Spinal cord (tissue), 10 donors: ENCODE results near the gene PPP1R1A. TPM values are rescaled to one million over a fixed set of nuclear protein-coding genes. Genes with fewer than 3 reads are reported as not detected.

Experiments
- DNase-seq, 6 donors: peaks; one replicate each; pipeline versions ENCODE4 v3.0.0 to v3.0.0-alpha.2; 2013 to 2015; ENCODE audit warnings: low spot score in 6 of 6, low read depth in 4 of 6
- H3K27ac ChIP-seq: one replicate; pipeline ENCODE4 v1.5.1; 2013; ENCODE audit warnings: low read depth, low read length, control low read depth
- H3K27me3 ChIP-seq: one replicate; pipeline ENCODE4 v1.6.1; 2013; ENCODE audit warnings: low read length; ENCODE audit not compliant: control insufficient read depth, insufficient read depth
- H3K36me3 ChIP-seq: one replicate; pipeline ENCODE4 v1.6.1; 2013; ENCODE audit warnings: low read length; ENCODE audit not compliant: control insufficient read depth, insufficient read depth
- H3K4me1 ChIP-seq: one replicate; pipeline ENCODE4 v1.6.1; 2013; ENCODE audit warnings: low read length; ENCODE audit not compliant: control insufficient read depth, insufficient read depth
- H3K4me3 ChIP-seq: one replicate; pipeline ENCODE4 v1.5.1; 2013; ENCODE audit warnings: low read depth, low read length, control low read depth
- H3K9me3 ChIP-seq: one replicate; pipeline ENCODE4 v1.6.1; 2013; ENCODE audit warnings: low read length; ENCODE audit not compliant: control insufficient read depth, insufficient read depth
- WGBS: methylation state at CpG from one replicate; pipeline ENCODE4 v1.1.5; 2013; ENCODE audit warnings: missing lambda C conversion rate; ENCODE audit not compliant: insufficient coverage; 5-methylcytosine and 5-hydroxymethylcytosine counted together
- long read RNA-seq, 4 donors: transcript quantifications; one replicate each; lab custom pipeline, GENCODE V29; 2026
- polyA plus RNA-seq, 2 donors: library from polyadenylated mRNA; unstranded; fragments of 120-200 nt; gene quantifications; one replicate each; pipeline ENCODE4 v1.2.1, GENCODE V29; 2013; ENCODE audit not compliant: insufficient read length in 2 of 2
- total RNA-seq, 2 donors: library from RNA; depleted of rRNA in 1 of 2; stranded (reverse); fragments of 120-200 nt in 1 of 2; fragments of >200 nt in 1 of 2; gene quantifications; one replicate each; pipeline versions ENCODE4 v1.2.3 to v1.2.4, GENCODE V29; 2013 to 2014
- donor health status: healthy.

The PPP1R1A gene
- total RNA-seq (10 to 100 TPM in 1 of 2 donors, 1 to 10 TPM in 1; 9.4 to 18.7 TPM), polyA plus RNA-seq (100 to 1,000 TPM; 119 to 129 TPM)
- long read RNA-seq, donor 1, transcript PPP1R1A-201 (7 exons, 1,826 nt): major isoform, 52 of 52 reads
- long read RNA-seq, donor 1, partial matches to known transcripts: 0 of 52 reads
- long read RNA-seq, donor 1, other reads (novel, unspliced or antisense): 0 of 52 reads
- long read RNA-seq, donor 2, transcript PPP1R1A-201 (7 exons, 1,826 nt): major isoform, 34 of 34 reads
- long read RNA-seq, donor 2, partial matches to known transcripts: 0 of 34 reads
- long read RNA-seq, donor 2, other reads (novel, unspliced or antisense): 0 of 34 reads
- long read RNA-seq, donor 3, transcript PPP1R1A-201 (7 exons, 1,826 nt): major isoform, 14 of 21 reads
- long read RNA-seq, donor 3, partial matches to known transcripts: 6 of 21 reads
- long read RNA-seq, donor 3, other reads (novel, unspliced or antisense): 0 of 21 reads
- long read RNA-seq, donor 4, partial matches to known transcripts: 0 of 1 reads
- long read RNA-seq, donor 4, other reads (novel, unspliced or antisense): 0 of 1 reads

- Histone ChIP-seq H3K4me1 (peaks cover 31% of the 10 kb centered on the region), H3K27ac (no peak within 1 kb of the TSS), H3K36me3 (peaks cover 8% of the 10 kb centered on the region), H3K4me3 (peak within 1 kb of the TSS; percentile 54), H3K9me3 (no peaks in the 10 kb centered on the region), H3K27me3 (peaks cover 4% of the 10 kb centered on the region)
- peak in 2 of 6 donors; percentile 73 to 80 for DNase-seq
- WGBS: under 1% methylated on average over 57 of the region's 77 CpGs
Observed at GRCh38 chr12:54588110-54588889, at the start of gene PPP1R1A. Gene PPP1R1A (minus strand): TSS chr12:54588659. CDS start chr12:54588488, 171 bp downstream.

GRCh38 chr12:54634795-54635194 lies 46.3 kb upstream of the PPP1R1A start, which contains the start of gene LACRT:
Gene LACRT (minus strand): TSS chr12:54634895. CDS start chr12:54634841, 54 bp downstream.
- no peak for DNase-seq
- Histone ChIP-seq H3K9me3 (no peaks in the 10 kb centered on the region), H3K4me1 (no peaks in the 10 kb centered on the region), H3K4me3 (no peak within 1 kb of the TSS), H3K27me3 (no peaks in the 10 kb centered on the region), H3K36me3 (no peaks in the 10 kb centered on the region), H3K27ac (no peak within 1 kb of the TSS)
- 100% methylated on average over 1 of the region's 2 CpGs for WGBS

GRCh38 chr12:54631988-54632728 lies 43.7 kb upstream of the PPP1R1A start:
- DNase-seq: no peak
- WGBS: 66% methylated on average over 8 of the region's 8 CpGs
- no peaks in the 10 kb centered on the region for H3K27me3 ChIP-seq
- H3K9me3 ChIP-seq: peaks cover 2% of the 10 kb centered on the region
- H3K36me3 ChIP-seq: no peaks in the 10 kb centered on the region
- H3K4me3 ChIP-seq: no peak overlapping the region
- H3K27ac ChIP-seq: no peak overlapping the region
- no peaks in the 10 kb centered on the region for H3K4me1 ChIP-seq

- no CpG with 5 or more reads among the region's 5 CpGs for WGBS
- peaks cover 2% of the 10 kb centered on the region for H3K9me3 ChIP-seq
- H3K27ac ChIP-seq: no peak overlapping the region
- DNase-seq: no peak
- H3K27me3 ChIP-seq: no peaks in the 10 kb centered on the region
- H3K36me3 ChIP-seq: no peaks in the 10 kb centered on the region
- H3K4me3 ChIP-seq: no peak overlapping the region
- H3K4me1 ChIP-seq: no peaks in the 10 kb centered on the region
Observed at GRCh38 chr12:54631551-54631950, 43.1 kb upstream of the PPP1R1A start.

- 86% methylated on average over 1 of the region's 2 CpGs for WGBS
- no peak for DNase-seq
- no peaks in the 10 kb centered on the region for H3K4me1 ChIP-seq
- H3K4me3 ChIP-seq: no peak overlapping the region
- no peaks in the 10 kb centered on the region for H3K27me3 ChIP-seq
- no peak overlapping the region for H3K27ac ChIP-seq
- H3K9me3 ChIP-seq: peaks cover 2% of the 10 kb centered on the region
- no peaks in the 10 kb centered on the region for H3K36me3 ChIP-seq
Observed at GRCh38 chr12:54629925-54630324, 41.5 kb upstream of the PPP1R1A start.

- Histone ChIP-seq H3K9me3 (peaks cover 2% of the 10 kb centered on the region), H3K4me1 (no peaks in the 10 kb centered on the region), H3K27ac (no peak overlapping the region), H3K4me3 (no peak overlapping the region), H3K36me3 (no peaks in the 10 kb centered on the region), H3K27me3 (no peaks in the 10 kb centered on the region)
- WGBS: 99% methylated on average over 3 of the region's 3 CpGs
- no peak for DNase-seq
Observed at GRCh38 chr12:54628186-54628846, 39.9 kb upstream of the PPP1R1A start.

- Histone ChIP-seq H3K9me3 (peaks cover 2% of the 10 kb centered on the region), H3K4me1 (no peaks in the 10 kb centered on the region), H3K27me3 (no peaks in the 10 kb centered on the region), H3K4me3 (no peak overlapping the region), H3K36me3 (no peaks in the 10 kb centered on the region), H3K27ac (no peak overlapping the region)
- DNase-seq: no peak
- 93% methylated on average over 3 of the region's 3 CpGs for WGBS
Observed at GRCh38 chr12:54627304-54627703, 38.8 kb upstream of the PPP1R1A start.

- no peaks in the 10 kb centered on the region for H3K27me3 ChIP-seq
- no peaks in the 10 kb centered on the region for H3K36me3 ChIP-seq
- no peaks in the 10 kb centered on the region for H3K4me1 ChIP-seq
- H3K9me3 ChIP-seq: peaks cover 2% of the 10 kb centered on the region
- no peak overlapping the region for H3K4me3 ChIP-seq
- DNase-seq: no peak
- H3K27ac ChIP-seq: no peak overlapping the region
Observed at GRCh38 chr12:54625598-54625997, 37.1 kb upstream of the PPP1R1A start.
